Neutrophil (primary cell): ENCODE measurements around the gene AKT3.

ENCODE experiments used
- H3K27ac ChIP-seq: fragments of 200-600 bp; sonication (generic); 2 replicates; pipeline ENCODE4 v1.5.1; 2016; ENCODE audit warnings: mild to moderate bottlenecking, moderate library complexity
- H3K27me3 ChIP-seq: fragments of 200-600 bp; sonication (generic); 2 replicates; pipeline ENCODE4 v1.6.0; 2016; ENCODE audit warnings: mild to moderate bottlenecking
- H3K36me3 ChIP-seq: fragments of 200-600 bp; sonication (generic); 2 replicates; pipeline ENCODE4 v1.5.1; 2017
- H3K4me1 ChIP-seq, 2 experiments: fragments of 200-600 bp in 1 of 2; sonication (generic) in 1 of 2; 1 replicate in 1 of 2; 2 replicates in 1 of 2; pipeline versions ENCODE4 v1.5.1 to v1.6.1; 2013 to 2016; ENCODE audit warnings: low read depth in 1 of 2, low read length in 1 of 2, mild to moderate bottlenecking in 1 of 2, moderate library complexity in 1 of 2; ENCODE audit not compliant: control insufficient read depth in 1 of 2, insufficient read depth in 1 of 2
- H3K4me3 ChIP-seq, 2 experiments: fragments of 200-600 bp in 1 of 2; sonication (generic) in 1 of 2; 1 replicate in 1 of 2; 2 replicates in 1 of 2; pipeline ENCODE4 v1.5.1; 2013 to 2016; ENCODE audit warnings: low read depth in 1 of 2, low read length in 1 of 2, mild to moderate bottlenecking in 1 of 2, moderate library complexity in 1 of 2
- H3K9me3 ChIP-seq: fragments of 200-600 bp; sonication (generic); 2 replicates; pipeline ENCODE4 v1.5.1; 2016
- CTCF ChIP-seq: fragments of 200-600 bp; sonication (generic); IDR thresholded peaks from 2 replicates; pipeline ENCODE4 v1.5.1; 2016; ENCODE audit warnings: antibody characterized with exemption

The AKT3 gene

GRCh38 chr1:243495442-243496186 is 354.4 kb downstream of the AKT3 start:
- peak overlapping the region; percentile 26 to 53 for H3K4me3 ChIP-seq
- H3K4me1 ChIP-seq, result peaks cover 12 to 19% of the 10 kb centered on the region in 2 experiments
- no peaks in the 10 kb centered on the region for H3K9me3 ChIP-seq
- H3K27me3 ChIP-seq, result no peaks in the 10 kb centered on the region
- no peak for TF ChIP-seq CTCF
- peaks cover 1% of the 10 kb centered on the region for H3K36me3 ChIP-seq
- peak overlapping the region; percentile 87 for H3K27ac ChIP-seq

GRCh38 chr1:243494741-243495431 is 355.2 kb downstream of the AKT3 start:
- Histone ChIP-seq H3K4me1 (peaks cover 12 to 19% of the 10 kb centered on the region in 2 experiments), H3K36me3 (peaks cover 8% of the 10 kb centered on the region), H3K9me3 (no peaks in the 10 kb centered on the region), H3K4me3 (no peak overlapping the region), H3K27me3 (no peaks in the 10 kb centered on the region), H3K27ac (peak overlapping the region; percentile 87)
- TF ChIP-seq CTCF, result no peak

DNA sequence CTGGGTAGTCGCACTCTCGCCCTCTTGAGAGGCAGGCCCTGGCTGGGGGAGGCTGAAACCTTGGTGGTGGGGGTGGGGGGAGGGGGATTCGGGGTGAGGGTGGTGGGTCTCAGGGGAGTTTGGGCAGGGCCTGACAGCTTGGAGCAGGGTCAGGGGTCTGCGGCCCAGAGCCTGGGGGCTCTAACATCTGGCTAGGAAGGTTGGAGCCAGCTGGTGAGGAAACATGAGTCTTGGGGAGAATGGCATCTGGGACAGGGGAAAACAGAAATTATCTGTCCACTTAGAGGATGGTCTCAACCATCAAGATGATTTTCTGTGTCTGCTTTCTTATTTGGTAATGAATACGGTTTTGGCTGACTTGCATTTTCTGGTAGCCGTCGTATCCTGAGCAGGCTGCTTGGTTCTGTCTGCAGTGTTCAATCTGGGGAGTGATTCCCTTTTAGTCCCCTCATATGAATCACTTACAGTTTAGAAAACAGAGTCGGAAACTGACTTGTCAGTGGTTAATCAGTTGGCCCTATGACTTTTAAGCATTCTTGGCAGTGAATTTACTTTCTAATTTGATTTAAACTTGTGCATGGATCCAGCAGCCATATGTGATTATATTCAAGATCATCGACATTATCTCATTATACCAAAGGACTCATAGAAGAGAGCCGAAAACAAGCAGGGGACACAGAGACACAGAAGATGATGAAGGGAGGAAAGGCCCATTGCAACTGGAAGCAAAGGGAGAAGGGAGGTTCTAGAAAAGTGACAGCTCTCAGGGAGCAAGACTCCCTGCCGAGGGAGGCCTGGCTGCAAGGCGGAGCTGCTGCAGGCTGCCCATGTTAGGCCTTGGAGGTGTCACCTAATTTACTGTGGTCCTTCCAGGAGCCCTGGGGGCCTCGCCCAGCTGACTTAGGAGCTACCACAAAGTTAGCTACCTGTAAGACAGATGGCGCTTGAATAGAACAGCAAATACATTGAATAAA is 356.6 kb downstream of the AKT3 start:
- no peak overlapping the region for H3K4me3 ChIP-seq
- peaks cover 18% of the 10 kb centered on the region for H3K36me3 ChIP-seq
- TF ChIP-seq CTCF, result no peak
- H3K9me3 ChIP-seq, result no peaks in the 10 kb centered on the region
- H3K27me3 ChIP-seq, result no peaks in the 10 kb centered on the region
- H3K4me1 ChIP-seq, result peaks cover 12 to 19% of the 10 kb centered on the region in 2 experiments
- no peak overlapping the region for H3K27ac ChIP-seq

DNA sequence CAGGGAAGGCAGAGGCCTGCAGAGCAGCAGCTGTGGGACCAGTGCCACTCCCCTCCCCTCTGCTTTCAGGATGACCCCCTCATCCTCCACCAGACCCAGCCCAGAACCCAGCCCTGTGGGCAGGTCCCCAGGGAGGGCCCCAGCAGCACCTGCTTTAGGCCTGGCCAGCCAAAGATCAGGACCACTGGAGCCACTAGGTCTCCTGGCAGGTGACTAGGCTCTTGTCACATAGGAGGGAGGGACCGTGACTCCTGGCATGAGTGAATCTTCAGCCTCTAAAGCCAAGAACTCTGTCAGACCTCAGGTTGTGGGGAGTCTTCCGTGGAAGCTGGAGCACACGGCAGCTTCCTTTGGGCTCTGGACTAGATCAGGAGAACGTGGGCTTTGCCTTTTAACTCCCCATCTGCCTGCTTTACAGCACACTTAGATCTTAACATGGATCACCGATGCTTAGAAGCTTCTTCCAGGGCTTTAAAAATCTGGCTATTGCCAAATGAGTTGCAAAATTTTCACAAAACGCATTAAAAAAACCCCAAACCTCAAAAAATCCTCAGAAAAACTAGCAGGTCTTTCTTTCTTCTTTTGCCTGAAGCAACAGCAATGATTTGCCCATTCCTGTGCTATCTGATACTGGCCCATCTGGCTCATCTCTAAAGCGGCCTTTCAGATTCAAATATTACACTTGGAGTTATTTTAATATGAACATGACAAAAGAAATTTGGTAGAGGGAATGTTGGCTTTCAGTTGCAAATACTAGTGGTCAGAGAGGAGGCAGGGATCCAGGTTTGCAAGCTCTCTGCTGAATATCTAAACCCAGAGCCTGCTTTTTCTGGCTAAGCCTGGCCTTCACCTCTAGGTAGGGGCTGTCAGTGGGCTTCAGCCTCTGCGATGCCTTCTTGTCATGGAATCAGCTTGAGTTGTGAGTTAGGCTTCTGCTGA is 359.0 kb downstream of the AKT3 start:
- Histone ChIP-seq H3K27ac (no peak overlapping the region), H3K9me3 (no peaks in the 10 kb centered on the region), H3K4me3 (no peak overlapping the region), H3K4me1 (peaks cover 5 to 9% of the 10 kb centered on the region in 2 experiments), H3K36me3 (peaks cover 18% of the 10 kb centered on the region), H3K27me3 (no peaks in the 10 kb centered on the region)
- TF ChIP-seq CTCF, result no peak
